ENCODE results near the gene H6PD.

Gene H6PD

DNA sequence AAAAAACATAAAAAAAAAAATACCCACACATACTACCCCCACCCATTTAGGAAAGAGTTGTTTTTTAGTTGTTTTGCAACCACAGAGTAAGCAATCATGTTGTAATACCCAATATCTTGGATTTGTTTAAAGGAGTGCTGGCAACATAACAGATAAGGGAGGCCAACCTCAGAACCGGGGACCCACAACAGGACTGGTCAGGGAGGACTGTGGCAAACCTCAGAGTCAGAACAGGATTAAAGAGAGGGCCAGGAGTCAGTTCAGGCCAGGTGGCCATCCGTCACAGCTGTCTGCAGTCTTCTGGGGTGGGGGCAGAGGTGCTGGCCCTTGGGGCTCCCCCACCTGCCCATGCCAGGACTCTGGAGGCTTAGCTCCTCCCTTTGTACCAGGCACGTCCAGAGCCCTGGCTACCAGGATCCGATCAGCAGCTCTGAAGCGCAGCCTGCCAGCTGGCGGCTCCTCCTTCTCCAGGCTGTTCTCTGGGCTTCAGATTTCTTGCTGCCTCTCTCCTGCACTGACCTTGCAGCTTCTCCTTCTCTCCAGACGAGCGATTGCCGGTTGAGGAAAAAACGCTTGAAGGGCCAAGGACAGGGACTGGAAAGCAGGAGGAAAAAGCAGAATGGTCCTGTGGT lies 7.9 kb downstream of the H6PD start:
- no peak for DNase-seq

- no peak for DNase-seq
Measured at GRCh38 chr1:9243066-9243739, 8.6 kb downstream of the H6PD start.

GRCh38 chr1:9244501-9245229 lies 10.1 kb downstream of the H6PD start:
- no peak for DNase-seq

GRCh38 chr1:9245230-9245619 lies 10.7 kb downstream of the H6PD start:
- DNase-seq = no peak

DNA sequence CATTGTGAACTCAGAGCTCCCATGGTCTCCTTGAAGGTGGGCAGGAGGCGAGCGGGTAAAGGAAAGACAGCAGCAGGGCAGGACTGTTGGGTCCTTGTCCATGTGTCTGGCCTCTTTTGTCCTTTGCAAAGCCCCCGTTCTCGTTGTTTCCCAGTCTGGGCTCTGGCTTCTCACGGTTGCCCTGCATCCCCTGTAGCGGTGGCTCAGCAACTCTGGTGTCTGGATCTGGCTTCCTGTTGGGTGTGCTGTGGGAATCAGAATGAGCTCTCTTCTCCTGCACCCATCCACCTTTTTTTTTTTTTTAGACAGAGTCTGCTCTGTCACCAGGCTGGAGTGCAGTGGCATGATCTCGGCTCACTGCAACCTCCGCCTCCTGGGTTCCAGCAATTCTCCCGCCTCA lies 11.1 kb downstream of the H6PD start:
- no peak for DNase-seq

DNA sequence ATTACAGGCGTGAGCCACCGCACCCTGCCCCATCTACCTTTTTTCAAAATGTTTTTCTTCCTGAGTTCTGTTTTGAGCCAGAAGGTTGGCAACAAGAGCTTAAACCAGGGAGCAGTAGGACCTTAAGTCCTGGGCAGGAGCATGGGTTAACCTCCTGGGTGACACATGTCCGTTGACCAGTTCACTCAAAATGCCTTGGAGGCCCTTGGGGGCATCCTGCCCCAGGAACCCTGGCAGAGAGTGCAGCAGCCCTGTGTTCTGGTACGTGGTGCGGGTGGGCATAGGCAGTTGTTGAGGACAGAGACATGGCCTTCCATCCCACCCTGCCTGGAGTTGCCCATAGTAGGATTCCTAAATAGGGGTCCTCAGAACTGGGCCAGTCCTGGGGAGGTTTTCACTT lies 11.6 kb downstream of the H6PD start:
- no peak for DNase-seq

- DNase-seq = no peak
Measured at GRCh38 chr1:9246841-9247785, 12.5 kb downstream of the H6PD start.

DNA sequence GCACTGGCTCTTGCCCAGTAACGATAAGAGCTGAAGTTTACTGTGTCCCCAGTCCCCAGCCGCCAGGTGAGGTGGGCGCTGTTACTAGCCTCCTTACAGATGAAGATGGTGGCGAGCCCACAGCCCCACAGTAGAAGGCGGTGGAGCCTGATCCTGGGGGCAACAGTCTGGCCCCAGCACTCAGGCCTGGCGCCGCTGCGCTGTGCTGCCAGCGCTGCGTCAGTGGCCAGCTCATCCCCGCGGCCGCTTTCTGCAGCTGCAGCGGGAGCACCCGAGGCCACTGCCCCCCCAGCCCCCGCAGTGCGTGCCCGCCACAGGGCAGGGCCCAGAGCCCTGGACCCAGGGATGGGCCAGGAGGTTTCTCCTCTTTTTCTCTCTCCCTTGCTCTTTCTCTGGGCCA lies 13.3 kb downstream of the H6PD start:
- no peak for DNase-seq

DNA sequence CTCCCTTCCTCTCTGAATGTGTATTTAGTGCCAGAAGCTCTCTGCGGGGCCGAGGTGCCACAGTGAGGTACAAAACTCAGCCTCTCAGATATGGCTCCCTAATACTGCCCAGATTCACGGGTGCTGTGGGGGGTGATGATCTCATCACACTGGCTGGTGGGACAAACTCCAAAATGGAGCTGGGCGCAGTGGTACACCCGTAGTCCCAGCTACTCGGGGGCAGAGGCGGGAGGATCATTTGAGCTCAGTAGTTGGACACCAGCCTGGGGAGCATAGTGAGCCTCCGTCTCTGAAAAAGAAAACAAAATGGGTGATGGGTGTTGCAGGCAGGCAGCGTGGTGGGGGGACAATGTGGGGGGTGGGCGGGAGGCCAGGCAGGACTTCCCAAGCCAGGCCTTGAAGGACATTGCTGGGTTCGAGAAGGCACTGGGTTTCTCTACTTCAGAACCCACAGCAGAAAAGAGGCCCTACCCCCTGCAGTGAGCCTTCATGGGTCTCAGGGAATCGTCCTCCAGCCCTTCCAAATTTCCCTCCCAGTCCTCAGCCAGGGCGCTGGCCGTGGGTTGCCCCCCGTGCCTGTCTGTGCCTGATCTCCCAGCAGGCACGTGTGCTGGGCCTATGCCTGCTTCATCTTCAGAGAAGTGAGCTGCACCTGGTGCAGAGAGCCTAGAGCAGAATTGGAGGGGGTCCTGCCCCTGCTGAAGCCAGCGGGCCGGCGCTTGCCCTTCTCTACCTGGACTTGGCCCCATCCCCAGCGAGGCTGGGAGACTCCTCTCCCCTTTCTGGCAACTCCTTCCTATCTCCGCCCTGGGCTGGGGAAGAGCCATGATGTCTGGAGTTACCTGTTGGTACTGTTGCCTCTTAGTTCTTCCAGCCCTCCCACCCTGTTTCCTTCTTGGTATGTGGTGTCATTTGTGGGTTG lies 14.0 kb downstream of the H6PD start:
- DNase-seq = no peak

- DNase-seq = no peak
Measured at GRCh38 chr1:9249263-9249533, 14.6 kb downstream of the H6PD start.

GRCh38 chr1:9249534-9250410 lies 15.2 kb downstream of the H6PD start:
- DNase-seq = peak; percentile 23

DNA sequence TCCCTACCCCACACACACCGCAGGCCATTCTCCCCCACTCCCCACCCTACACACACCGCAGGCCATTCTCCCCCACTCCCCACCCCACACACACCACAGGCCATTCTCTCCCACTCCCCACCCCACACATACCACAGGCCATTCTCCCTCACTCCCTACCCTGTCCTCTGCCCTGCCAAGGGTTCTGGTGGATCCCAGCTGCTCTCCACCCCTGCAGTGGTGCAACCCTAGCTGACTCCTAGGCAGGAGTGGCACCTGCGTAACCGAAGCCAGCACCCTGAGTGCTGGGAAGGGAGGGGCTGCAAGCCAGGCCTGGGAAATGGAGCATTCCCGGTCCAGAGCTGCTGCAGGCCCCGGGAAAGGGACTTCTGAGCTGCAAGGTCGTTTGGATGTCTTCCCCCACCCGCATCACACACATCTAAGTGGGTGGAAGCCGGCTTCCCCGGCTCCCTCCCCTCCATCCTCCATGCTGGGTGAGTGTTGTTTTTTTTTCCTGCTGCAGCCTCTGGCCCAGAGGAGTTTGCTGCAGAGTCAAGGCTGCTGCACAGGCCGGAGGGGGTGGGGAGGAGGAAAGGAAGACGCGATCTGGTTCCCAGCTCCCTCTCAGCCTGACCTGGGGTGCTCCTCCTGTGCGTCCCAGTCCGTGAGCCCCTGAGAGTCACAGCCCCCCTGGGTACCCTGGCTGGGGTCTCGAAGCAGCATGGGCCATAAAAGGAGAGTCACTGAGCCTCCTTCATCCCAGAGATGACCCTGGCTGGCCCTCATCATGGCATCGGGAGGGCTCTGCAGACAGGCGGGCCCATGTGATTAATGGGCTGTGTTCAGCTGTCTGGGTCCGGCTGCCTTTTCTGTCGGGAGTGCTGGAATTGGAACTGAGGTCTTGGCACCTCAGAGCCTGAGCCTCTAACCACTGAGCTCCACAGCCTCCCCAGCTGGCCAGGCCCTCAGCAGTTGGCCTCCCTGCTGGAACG lies 16.1 kb downstream of the H6PD start:
- no peak for DNase-seq

DNA sequence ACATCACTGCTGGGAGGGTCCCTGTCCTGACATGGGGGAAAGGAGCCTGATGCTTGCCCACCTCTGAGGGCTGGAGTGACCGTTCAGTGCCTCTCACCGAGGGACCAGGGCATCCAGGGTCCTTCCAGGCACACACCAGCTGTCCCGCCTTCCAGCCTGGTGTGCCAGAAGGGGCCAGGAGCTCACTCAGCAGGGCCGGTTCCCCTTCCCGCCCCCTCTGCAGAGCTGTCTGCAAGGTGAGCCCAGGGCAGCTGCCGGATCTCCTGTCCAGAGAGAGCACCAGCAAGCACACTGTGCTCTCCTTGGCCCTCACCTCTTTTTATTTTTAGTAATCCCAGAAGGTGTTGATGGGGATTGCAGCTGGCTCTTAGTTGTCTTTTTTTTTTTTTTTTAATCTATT lies 16.9 kb downstream of the H6PD start:
- DNase-seq = no peak

- no peak for DNase-seq
Measured at GRCh38 chr1:9253004-9253403, 18.4 kb downstream of the H6PD start.

- no peak for DNase-seq
Measured at GRCh38 chr1:9253453-9254105, 19.0 kb downstream of the H6PD start.

GRCh38 chr1:9256332-9256731 lies 21.8 kb downstream of the H6PD start:
- no peak for DNase-seq

DNA sequence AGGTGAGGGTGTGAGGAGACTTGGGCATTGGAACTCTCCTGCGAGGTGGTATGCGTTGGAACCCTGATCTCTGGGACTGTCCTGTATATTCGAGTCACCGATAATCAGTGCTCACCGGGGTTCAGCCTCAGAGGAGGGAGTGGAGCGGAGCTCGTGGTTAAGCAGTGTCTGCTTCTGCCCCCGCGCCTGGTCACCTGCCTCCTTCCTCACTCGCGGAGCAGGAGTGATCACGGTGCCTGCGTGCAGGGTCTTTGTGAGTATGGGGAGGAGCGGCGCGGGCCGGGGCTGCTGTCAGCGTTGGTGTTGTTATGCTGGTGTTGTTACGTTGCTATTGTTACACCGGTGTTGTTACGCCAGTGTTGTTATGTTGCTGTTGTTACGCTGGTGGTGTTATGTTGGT lies 23.3 kb downstream of the H6PD start:
- no peak for DNase-seq

GRCh38 chr1:9258629-9259028 lies 24.1 kb downstream of the H6PD start:
- DNase-seq = no peak

GRCh38 chr1:9260059-9260766 lies 25.6 kb downstream of the H6PD start:
- DNase-seq = no peak

Measured in activated naive CD4-positive, alpha-beta T cell treated with Interleukin-2 at 50 U/mL for 16 hours (primary cell).